Measurements from ENCODE around the gene ABCC4.

Gene ABCC4

DNA sequence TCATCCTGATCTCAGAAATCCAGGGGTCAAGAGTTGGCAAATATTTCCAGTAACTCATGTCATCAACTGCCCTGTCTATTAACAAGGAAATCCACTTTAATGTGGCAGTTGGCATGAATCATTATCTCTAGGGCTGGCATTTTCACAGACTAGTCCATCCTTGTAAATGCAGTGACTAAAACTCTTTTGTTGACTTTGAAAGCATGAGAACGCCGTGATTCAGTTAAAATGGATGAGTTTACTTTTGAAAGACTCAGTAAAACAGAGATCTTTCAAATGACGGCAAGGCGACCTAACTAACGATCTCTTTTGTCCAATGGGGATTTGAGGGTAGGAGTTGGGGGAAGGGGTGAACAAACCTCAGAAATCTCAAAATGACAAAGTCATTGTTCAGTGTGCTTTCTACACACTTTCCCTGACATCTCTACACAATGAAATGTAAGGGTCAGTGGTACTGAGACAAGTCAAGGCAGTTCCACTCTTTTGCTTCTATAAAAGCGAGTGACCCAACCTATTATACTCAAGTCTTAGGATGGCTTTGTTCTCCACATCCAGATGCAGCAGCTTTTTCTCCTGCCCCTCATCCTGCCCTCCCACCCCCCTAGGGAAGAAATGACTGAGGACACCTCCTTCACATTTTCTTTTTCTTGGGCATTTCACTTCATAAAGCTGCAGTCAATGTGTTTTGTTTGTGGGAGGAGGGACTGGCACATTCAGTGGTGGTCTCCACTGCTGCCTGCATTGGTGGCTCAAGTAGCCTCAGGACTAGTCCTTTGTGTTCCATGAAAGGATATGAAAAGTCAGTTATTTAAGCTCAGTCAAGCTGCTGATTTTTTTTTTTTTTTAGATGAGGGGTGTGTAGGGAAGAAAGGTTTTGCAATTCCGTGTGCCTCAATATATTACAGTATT is 200.5 kb downstream of the ABCC4 start:
- DNase-seq = no peak

GRCh38 chr13:95099541-95099940 is 201.7 kb downstream of the ABCC4 start:
- no peak for DNase-seq

- DNase-seq = no peak
These were observed 202.3 kb downstream of the ABCC4 start for GRCh38 chr13:95098916-95099315.

DNA sequence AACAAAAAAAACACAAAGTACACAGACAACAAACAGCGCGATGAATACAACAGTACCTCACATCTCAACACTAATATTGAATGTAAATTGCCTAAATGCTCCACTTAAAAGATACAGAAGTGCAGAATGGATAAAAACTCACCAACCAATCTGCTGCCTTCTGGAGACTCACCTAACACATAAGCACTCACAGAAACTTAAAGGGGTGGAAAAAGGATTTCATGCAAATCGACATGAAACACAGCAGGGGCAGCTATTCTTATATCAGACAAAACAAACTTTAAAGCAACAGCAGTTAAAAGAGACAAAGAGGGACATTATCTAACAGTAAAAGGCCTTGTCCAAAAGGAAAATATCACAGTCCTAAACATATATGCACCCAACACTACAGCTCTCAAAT is 209.5 kb downstream of the ABCC4 start:
- no peak for DNase-seq

DNA sequence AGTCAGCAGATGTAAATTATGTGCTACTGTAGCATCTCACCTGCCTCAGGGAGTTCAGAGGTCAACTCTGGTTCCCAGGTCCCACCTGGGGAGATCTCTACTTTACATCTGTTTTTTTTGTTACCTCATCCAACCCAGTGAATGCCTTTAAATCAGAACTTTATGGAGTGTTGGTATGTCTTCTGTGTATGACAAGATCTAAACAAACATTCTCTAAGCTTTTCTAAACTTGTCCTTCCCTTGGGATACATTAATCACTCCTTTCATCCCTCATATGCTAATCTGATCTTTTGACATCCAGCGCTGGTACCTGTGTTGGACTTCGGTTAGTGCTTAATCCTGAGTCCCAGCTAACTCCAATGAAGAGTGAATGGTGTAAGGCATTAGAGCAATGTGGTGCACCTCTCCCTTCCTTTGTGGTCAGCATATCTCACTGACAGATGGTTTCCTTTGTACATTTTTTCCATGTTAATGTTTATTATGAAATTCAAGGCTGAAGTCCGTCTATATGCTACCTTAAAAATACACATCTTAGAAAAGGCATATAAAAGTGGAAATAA is 213.4 kb downstream of the ABCC4 start:
- DNase-seq = no peak

DNA sequence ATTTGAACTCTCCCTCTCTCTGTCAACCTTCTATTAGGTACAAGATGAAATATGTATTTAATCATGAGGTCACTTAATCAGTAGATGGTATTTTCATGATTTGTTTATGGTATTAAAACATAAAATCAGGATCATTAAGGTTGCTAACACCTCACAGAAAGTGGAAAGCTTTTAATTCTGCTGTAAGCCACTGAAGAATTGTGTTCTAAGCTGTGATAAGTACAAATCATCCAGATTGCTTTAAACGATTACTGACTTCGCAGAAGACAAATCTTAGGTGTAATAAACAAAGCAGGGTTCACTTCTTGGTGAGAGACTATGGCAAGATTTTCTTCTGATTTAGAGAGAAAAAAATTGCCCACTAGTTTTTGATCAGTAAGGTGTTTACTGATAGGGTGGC is 214.5 kb downstream of the ABCC4 start:
- no peak for DNase-seq

- DNase-seq = no peak
These were observed 217.5 kb downstream of the ABCC4 start for GRCh38 chr13:95083758-95084157.

- DNase-seq = no peak
These were observed 218.2 kb downstream of the ABCC4 start for GRCh38 chr13:95083066-95083465.

- DNase-seq = no peak
These were observed 225.7 kb downstream of the ABCC4 start for GRCh38 chr13:95075506-95075905.

DNA sequence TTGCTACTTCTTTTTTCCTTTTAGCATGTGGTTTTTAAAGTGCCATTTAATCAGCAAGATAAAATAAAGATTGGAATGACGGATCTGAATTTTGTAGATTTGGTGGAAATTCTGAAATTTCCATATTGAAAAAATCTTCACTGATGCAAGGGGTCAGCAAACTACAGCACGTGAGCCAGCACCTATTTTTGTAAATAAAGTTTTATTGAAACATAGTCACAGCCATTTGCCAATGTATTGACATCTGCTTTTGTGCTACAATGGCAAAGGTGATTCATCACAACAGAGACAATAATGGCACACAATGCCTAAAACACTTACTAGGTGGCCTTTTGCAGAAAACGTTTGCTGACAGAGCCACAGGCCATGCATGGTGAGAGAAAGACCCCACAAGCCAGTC is 226.4 kb downstream of the ABCC4 start:
- no peak for DNase-seq

GRCh38 chr13:95073747-95074311 is 227.4 kb downstream of the ABCC4 start:
- DNase-seq = no peak

DNA sequence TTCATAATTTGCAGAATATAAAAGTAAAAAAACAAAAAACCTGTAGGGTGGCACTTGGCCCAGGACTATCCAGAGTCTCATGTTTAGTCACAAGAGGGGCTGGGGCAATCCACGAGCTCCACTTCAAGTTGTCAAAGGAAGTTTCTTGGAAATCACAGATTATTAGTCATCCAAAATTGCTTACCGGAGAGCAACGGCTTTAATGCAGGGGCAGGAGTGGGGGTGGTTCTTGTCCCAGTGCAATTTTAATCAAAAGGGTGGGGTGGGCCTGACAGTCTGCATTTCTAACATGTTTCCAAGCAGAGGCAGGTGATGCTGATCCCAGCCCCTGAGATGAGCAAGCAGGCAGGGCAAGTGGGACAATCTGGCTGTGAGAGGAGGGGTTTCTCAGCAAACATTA is 233.9 kb downstream of the ABCC4 start:
- DNase-seq = no peak

- no peak for DNase-seq
These were observed 241.2 kb downstream of the ABCC4 start for GRCh38 chr13:95060014-95060519.

DNA sequence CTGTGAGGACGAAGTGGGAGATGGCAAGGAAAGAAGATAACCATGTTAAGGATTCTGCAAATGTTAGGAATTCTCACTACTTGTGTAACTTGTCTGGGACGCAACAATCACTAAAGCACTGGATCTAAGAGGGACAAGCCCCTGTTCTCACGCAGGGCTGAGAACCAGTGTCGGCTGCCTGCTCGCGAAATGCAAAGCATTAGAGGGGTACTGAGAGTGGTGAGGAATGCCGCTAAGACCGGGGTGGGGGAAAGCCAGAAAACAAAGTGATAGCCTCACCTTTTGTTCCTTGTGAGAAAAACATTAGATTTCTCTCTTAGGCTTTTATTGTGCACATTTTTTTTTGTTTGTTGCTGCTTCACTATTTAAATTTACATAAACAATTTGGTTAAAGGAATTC is 241.9 kb downstream of the ABCC4 start:
- no peak for DNase-seq

DNA sequence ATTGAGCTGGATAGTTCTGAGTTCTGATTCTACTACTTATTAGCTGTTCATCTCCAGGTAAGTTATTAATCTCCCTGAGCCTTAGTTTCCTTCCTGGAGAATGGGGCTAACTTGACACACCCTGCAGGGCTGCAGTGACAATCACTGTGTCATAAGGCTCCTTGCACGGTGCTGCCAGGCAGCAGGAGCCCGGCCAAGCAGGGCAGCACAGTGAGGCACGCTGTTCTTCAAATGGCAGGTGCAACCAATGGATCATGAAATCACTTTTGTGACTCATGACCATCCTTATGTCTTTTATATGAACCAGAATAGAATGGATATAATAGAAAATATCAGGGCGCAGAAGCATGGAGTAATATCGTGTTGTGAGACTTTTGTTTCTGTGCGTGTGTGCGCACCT is 242.6 kb downstream of the ABCC4 start:
- no peak for DNase-seq

GRCh38 chr13:95056266-95056665 is 245.0 kb downstream of the ABCC4 start:
- no peak for DNase-seq

DNA sequence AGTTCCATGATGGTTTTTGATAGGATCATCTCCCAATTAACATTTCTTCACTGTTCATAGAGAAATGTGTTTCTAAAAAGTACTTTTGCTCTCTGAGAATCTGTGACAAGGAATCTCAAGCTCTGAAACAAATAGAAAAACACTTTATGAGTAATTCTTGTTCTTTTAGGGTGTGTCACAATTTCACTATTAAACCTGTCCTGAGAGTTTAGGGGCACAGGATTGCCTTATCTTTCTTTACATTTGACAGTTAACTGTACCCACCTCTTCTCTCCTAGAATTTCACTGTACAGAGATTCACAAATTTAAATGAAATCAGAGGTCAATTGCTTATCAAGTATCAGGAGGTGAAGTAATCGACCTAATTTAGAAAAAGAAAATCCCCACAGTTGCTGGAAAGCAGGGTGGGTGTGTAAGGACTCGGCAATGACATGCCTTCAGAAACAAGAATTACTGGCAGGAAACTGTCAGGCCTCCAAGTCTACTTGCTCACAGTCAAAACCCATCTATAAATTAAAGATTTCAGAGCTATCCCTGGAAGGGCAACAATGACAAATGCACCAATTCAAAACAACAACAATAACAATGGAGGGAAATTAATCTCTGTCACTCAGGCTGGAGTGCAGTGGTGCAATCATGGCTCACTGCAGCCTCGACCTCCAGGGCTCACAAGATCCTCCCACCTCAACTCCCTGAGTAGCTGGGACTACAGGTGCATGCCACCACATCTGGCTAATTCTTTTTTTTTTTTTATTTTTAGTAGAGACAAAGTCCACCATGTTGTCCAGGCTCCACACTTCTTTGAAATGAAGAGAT is 250.2 kb downstream of the ABCC4 start:
- DNase-seq = no peak

GRCh38 chr13:95049772-95050171 is 251.5 kb downstream of the ABCC4 start:
- DNase-seq = no peak

DNA sequence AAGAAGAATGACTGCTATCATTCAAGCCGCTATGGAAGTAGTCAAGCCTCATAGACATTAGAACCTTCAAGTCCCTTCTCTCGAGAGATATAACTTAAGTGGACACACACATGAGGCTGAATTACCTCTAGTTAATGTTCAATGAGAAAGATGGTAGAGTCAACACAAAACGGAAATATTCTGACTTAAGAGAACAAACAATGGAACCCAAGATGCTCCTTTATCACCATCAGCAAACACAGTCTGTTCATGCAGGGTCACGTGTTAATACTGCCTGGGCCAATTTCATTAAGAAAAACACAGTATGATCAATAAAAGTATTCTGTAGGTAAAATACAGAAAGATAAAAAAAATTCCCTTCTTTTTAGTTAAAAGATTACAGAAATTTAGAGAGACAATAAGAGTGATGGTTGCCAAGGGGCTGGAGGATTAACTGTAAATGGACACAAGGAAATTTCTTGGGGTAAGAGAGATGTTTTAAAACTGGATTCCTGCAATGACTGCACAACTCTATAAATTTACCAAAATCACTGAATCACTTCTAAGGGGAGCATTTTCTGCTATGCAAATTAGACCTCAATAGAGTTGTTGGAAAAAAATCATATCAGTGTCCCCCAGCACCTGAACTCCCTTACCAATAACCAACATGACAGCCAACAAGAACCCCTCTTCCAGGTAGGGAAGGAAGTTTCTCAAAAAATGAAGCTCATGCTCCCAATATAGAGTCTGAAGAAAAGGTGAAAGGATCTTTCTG is 256.6 kb downstream of the ABCC4 start:
- DNase-seq = no peak

DNA sequence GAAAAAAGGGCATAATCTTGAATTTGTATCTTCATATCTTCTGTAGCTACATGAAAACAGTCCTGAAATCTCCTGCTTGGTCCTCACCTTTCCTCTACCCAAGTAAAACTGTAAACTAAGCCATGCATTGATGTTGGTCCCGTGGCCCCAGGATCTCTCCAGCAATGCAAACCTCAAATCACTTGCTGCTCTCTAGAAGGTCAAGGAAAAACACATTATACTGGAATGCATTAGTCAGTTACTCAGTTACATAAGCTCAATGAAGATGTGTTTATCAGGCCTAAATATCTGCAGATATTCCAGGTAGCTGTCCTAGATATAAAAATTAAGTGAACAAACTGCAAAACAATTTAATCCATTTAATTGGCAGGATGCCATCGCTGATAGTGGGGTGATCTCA is 261.8 kb downstream of the ABCC4 start:
- DNase-seq = no peak

- no peak for DNase-seq
These were observed 262.3 kb downstream of the ABCC4 start for GRCh38 chr13:95038949-95039348.

- DNase-seq = no peak
These were observed 265.7 kb downstream of the ABCC4 start for GRCh38 chr13:95035311-95036109.
